NCI-H1694 treated with DMSO at 0.1 percent for 48 hours (cell line): ENCODE measurements around the gene TACC2.

Experiments
- DNase-seq: peaks from one replicate; lab custom pipeline; 2025; lab: John Stamatoyannopoulos, UW

The TACC2 gene

GRCh38 chr10:122298598-122299301 lies 309.8 kb downstream of the TACC2 start:
- DNase-seq = peak; percentile 32

GRCh38 chr10:122299423-122300075 lies 310.6 kb downstream of the TACC2 start:
- no peak for DNase-seq

GRCh38 chr10:122301055-122301810 lies 312.3 kb downstream of the TACC2 start:
- no peak for DNase-seq

- DNase-seq = no peak
Observed at GRCh38 chr10:122301811-122302115, 312.8 kb downstream of the TACC2 start.

GRCh38 chr10:122302315-122302714 lies 313.4 kb downstream of the TACC2 start:
- no peak for DNase-seq

- no peak for DNase-seq
Observed at GRCh38 chr10:122303271-122304053, 314.5 kb downstream of the TACC2 start.
